Measurements from ENCODE around the gene HECA.

- TF ChIP-seq GABPA (IDR thresholded peaks at IDR 0.05; ENCODE audit: low read depth) (no peak), HDAC2 (IDR thresholded peaks at IDR 0.05) (no peak), EZH2 (IDR thresholded peaks at IDR 0.05; ENCODE audit: borderline replicate concordance, control insufficient read depth, low read depth, low read length) (no peak), FOXK2 (IDR thresholded peaks at IDR 0.05) (no peak)
Measured at GRCh38 chr6:139175389-139175948, 40.6 kb downstream of the HECA start.
